ENCODE data around the gene DYSF. TPM values are rescaled to one million over a fixed set of nuclear protein-coding genes. Genes with fewer than 3 reads are reported as not detected.

Gene DYSF
- total RNA-seq, 4 donors from 2014 or later, result 4.2 to 26.6 (median 16.2) TPM

- no peak for TF ChIP-seq CTCF (IDR thresholded peaks at IDR 0.05; ENCODE audit: low read depth)
These were observed 247.5 kb downstream of the DYSF start for GRCh38 chr2:71700658-71701397.

- no peak for TF ChIP-seq CTCF (IDR thresholded peaks at IDR 0.05; ENCODE audit: low read depth)
These were observed 249.0 kb downstream of the DYSF start for GRCh38 chr2:71702071-71702970.

GRCh38 chr2:71702971-71703898, 249.9 kb downstream of the DYSF start:
- no peak for TF ChIP-seq CTCF (IDR thresholded peaks at IDR 0.05; ENCODE audit: low read depth)

- TF ChIP-seq CTCF (IDR thresholded peaks at IDR 0.05; ENCODE audit: low read depth), result no peak
These were observed 250.8 kb downstream of the DYSF start for GRCh38 chr2:71704131-71704561.

GRCh38 chr2:71704688-71705087, 251.3 kb downstream of the DYSF start:
- TF ChIP-seq CTCF (IDR thresholded peaks at IDR 0.05; ENCODE audit: low read depth), result no peak

GRCh38 chr2:71705171-71705960, 252.0 kb downstream of the DYSF start:
- no peak for TF ChIP-seq CTCF (IDR thresholded peaks at IDR 0.05; ENCODE audit: low read depth)

Measured in subcutaneous adipose tissue (tissue), 4 donors.